Nucleus accumbens (tissue), 56 donors: Measurements from ENCODE around the gene CELSR3.

ENCODE experiments used
- DNase-seq, 56 donors: peaks; one replicate each; lab custom pipeline; 2025; lab: John Stamatoyannopoulos, UW

The CELSR3 gene, protein sequence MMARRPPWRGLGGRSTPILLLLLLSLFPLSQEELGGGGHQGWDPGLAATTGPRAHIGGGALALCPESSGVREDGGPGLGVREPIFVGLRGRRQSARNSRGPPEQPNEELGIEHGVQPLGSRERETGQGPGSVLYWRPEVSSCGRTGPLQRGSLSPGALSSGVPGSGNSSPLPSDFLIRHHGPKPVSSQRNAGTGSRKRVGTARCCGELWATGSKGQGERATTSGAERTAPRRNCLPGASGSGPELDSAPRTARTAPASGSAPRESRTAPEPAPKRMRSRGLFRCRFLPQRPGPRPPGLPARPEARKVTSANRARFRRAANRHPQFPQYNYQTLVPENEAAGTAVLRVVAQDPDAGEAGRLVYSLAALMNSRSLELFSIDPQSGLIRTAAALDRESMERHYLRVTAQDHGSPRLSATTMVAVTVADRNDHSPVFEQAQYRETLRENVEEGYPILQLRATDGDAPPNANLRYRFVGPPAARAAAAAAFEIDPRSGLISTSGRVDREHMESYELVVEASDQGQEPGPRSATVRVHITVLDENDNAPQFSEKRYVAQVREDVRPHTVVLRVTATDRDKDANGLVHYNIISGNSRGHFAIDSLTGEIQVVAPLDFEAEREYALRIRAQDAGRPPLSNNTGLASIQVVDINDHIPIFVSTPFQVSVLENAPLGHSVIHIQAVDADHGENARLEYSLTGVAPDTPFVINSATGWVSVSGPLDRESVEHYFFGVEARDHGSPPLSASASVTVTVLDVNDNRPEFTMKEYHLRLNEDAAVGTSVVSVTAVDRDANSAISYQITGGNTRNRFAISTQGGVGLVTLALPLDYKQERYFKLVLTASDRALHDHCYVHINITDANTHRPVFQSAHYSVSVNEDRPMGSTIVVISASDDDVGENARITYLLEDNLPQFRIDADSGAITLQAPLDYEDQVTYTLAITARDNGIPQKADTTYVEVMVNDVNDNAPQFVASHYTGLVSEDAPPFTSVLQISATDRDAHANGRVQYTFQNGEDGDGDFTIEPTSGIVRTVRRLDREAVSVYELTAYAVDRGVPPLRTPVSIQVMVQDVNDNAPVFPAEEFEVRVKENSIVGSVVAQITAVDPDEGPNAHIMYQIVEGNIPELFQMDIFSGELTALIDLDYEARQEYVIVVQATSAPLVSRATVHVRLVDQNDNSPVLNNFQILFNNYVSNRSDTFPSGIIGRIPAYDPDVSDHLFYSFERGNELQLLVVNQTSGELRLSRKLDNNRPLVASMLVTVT (N-terminal part only)

DNA sequence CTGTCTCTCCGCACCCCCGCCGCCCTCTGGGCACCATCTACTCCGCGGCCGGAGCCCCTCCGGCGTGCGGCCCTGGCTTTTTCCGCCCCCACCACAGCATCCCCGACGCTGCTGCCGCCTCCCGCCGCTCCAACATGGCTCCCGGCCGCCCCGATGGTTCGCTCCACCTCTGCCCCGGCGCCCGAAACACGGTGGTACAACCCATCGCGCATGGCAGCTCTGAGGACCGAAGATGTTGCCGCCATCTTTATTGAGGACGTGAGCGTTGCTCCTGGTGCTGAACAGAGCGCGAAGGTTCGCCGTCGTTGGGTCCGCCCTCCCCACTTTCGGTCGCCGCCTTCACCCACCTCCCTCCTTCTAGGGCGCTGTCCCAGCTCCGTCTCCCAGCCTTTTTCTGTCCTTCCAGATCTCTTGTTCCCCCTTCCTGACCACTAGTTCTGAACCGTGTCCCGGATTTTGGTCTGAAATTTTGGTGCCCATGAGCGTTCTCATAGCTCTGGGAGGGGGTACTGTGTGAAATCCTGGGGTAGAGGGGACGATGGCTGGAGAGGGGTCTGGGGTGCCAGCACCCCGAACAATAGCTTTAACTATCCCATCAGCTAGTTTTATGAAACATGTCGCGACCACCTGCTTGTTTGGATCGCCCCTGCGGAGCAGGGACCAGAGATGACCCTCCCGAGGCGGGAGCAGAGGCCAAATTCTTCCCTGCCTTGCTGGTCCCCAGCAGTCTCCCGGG lies at the start of gene CELSR3:
CELSR3 (minus strand) TSS at position 134 of the 736 bp plus-strand sequence. CDS start 252 bp downstream, outside the sequence.
- peak in 55 of 56 donors; percentile 8 to 93 (median 75) for DNase-seq

DNA sequence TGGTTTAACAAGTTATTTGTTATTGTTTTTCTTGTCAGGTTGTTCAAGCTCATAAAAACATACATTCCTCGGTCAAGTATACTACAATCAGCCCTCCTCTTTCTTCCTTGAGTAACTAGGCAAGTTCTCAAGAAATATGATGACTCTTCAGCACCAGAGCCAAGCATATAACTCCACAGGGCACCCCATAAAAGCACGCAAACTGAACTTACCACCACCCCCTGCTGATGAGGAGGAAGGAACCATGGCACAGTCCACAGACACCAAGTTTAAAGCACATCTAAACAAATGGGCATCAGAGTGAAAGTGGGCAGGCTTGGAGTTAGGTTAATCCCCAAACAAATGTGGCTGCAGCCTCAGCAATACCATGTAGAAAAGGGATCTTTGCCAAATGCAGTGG lies 49.0 kb upstream of the CELSR3 start:
- DNase-seq, result no peak

DNA sequence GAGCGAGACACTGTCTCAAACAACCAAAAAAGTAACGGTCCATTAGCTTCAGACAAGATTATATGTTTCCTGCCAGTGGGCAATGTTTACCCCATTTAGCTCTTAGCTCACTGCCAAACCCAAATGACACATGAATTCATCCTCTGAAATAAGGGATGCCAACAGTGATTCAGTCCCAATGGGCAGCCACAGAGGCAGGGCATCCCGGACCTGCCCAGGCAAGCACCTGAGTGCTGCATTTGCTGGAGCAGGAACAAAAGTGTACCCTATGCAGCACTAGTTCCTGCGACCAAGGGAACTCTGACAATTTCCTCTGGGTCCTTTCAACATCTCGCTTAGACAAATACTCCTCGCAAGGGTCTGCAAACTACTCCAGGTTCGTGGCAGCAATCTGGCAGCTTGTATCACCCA lies 46.4 kb upstream of the CELSR3 start:
- DNase-seq, result no peak

DNA sequence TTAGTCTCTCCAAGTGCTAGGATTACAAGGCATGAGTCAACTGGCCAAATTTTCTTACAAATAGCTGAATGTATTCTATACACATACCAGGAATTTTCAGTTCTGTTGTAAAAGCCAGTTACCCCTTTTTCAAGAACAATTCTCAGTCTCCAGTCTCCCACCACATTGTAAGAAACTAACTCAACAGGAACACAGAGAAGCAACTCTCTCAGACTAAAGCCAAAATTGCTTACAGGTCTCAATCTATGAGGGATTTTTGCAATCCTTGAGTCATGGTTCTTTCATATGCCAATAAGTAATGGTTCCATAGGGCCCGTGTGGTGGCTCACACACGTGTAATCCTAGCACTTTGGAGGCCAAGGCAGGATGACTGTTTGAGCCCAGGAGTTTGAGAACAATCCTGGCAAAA lies 45.8 kb upstream of the CELSR3 start:
- DNase-seq, result no peak

DNA sequence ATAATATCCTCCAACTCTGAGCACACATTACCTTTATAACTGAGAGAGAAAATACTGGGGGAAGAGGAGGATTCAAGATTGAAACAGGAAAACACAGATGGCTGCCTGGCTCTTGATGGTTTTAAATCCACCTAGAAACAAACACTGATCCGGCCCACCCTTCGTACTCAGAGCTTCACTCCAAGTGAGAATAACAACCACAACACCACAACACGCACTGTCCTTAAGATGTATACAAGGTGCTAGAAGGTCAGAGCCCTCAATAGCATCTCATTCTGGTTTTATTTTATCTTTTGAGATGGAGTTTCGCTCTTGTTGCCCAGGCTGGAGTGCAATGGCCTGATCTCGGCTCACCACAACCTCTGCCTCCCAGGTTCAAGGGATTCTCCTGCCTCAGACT lies 44.5 kb upstream of the CELSR3 start:
- DNase-seq, result no peak

DNA sequence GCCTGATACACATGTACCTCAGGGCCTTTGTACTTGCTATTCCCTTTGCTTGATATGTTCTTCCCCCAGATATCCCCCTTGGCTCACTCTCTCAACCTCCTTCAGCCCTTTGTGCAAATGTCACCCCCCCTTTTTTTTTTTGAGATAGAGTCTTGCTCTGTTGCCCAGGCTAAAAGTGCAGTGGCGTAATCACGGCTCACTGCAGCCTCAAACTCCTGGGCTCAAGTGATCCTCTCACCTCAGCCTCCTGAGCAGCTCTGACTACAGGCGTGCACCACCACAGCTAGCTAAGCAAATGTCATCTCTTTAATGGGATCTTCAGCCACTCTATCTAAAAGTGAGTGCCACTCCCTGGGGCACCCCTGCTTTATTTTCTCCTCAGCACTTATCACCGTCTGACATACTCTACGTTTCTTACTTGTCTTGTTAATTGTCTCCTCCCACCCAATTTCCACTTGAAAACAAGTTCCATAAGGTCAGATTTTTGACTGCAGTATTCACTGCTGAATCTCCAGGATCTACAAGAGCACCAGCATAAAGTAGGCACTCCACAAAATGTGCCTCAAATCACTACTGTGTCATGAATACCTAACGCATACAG lies 39.7 kb upstream of the CELSR3 start:
- no peak for DNase-seq

DNA sequence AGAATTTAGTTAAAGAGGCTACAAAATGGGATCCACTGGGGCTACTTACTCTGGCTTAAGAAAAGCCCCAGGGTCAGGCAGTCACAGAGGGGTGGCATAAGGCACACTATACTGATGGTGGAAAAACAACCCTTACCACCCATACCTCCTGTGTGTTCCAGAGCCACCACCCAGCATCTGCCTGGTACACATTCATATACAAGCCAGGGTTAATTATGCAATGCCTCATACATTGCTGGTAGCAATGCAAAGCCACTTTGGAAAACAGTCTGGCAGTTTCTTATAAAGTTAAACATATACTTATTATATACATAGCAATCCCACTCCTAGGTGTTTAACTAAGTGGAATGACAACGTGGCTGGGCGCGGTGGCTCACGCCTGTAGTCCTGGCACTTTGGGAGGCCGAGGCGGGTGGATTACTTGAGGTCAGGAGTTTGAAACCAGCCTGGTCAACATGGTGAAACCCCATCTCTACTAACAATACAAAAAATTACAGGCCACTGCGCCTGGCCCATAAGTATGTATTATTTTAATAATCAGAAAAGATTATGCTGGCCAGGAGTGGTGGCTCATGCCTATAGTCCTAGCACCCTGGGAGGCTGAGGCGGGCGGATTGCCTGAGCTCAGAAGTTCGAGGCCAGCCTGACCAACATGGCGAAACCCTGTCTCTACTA lies 38.2 kb upstream of the CELSR3 start:
- no peak for DNase-seq

DNA sequence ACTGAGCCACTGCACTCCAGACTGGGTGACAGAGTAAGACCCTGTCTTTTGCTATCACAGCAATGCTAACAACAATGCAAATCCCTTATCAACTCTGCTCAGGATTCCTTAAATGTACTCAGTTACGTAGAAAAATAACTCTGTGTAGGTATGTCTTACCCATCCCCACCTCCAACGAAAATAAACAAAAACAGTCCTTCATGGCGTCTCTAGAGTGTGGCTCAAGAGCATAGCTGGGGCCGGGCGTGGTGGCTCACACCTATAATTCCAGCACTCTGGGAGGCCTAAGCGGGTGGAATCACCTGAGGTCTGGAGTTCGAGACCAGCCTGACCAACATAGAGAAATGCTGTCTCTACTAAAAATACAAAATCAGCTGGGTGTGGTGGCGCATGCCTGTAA lies 36.2 kb upstream of the CELSR3 start:
- DNase-seq, result no peak

DNA sequence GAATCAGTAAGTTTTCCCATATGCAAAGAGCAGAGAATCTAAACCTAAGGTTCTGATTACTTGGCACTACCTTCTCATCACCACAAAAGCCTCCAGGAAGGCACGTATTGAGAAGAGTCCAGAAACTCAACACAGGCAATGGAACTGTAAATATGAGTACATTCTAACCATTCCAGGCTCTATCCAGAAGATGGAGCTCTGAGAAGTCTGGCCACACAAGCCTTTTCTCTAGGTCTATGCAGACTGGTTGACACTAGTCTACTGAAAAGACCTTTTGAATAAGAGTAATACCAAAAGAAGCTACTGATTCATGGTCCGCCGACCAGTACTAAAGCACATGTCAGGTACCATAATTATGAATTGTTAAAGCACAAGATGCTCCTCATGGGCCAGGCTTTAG lies 35.3 kb upstream of the CELSR3 start:
- DNase-seq, result no peak

DNA sequence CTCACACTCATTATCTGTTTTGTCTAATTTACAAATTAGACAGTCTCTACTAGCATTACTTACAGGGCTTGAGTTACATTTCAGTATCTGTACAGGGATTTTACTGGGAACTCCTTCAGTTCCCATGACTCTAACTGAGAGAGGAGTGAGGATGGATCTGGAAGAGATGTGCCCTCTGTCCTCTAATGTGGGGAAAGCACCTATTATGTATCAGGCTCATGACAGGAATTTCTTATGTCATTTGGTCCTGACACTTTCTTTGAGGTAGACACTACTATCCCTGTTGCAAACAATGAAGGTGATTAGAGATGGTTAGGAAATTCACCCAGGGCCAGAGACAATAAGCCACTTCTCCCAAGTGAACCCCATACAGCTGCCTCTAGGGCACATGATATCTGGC lies 33.9 kb upstream of the CELSR3 start:
- DNase-seq, result no peak

DNA sequence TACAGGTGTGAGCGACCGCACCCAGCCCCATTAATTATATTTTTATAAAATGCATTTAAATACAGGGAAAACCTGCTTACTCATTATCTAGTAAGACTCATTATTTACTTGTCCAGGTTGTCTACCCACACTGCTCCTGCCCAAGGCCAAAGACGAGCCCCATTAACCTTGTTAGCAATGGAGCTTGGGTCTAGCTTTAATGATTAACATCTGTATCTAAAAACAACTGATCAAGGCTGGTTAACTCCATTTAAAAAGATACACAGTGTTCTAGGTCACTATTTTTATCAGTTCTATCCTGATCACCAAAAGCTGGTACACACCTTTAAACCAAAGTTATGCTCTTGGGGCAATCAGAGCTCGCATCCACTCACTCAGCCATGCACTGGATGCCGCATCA lies 33.5 kb upstream of the CELSR3 start:
- no peak for DNase-seq

DNA sequence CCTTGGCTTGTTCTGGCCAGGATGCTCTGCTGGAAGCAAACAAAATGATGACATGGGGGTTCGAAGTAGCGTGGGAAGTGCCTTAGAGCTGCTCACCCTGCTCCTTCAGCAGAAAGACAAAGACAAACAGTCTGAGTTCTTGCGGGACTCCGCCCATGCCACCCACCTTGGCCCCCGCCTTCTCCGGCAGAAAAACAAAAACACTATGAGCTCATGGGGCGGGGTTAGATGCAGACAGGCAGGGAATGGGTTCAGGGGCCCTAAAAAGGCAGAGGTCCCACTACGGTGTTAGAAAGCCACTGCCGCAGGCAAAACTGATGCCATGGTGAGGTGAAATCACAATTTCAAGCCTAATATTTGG lies 32.7 kb upstream of the CELSR3 start:
- peak in 36 of 56 donors; percentile 10 to 84 (median 46) for DNase-seq

DNA sequence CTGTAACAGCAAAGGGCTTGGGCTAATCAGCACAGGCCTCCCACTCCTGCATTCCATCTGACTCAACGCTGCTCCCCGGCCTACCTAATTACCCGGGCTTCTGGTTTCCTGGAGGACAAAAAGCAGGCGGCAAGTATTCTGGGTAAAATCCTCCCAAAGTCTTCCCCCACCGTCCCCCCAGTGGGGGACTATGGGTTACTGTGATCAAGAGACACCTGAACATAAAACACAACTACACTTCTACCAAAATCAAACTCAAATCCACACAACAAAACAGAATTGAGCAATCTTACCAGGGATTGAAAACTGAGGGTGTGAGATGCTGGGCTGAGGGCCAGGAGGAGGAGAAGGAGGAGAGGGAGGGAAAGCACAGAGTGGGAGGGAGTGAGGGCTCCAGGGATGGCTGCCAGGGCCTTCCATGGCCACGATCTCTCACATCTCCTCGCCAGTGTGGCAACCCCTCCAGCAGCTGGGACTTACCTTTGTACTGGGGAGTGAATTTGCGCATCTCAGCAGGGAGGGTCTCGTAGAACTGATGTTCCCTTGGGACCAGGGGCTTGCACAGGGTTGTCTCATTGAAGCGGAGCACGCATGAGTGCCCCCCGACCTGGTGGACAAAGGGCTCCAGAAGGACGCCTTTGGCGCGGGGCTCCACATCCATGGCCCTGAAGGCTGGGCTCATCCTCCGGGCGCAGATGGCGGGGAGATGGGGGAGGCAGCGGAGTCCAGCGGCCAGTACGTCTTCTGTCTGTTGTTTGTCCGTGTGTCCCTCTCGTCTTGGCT lies 32.1 kb upstream of the CELSR3 start:
- DNase-seq, result peak in 51 of 56 donors; percentile 14 to 81 (median 60)

DNA sequence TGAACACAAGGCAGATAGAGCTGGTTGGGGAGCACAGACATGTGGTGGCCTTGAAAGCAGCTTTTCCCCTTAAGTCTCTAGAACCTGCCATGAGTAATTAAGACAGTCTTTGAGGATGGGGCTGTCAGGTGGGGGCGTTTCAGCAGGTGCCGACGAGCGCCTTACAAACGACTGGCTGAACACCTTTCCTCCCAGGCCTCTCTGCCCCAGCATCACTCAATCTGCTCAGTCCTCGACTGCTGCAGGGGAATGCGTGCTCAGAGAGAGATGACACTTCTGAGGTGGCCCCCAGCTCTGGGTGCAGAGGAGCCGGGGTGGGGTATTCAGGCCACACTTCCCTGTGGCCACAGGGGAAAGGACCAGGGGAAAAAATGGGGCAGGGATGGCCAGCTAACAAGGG lies 31.1 kb upstream of the CELSR3 start:
- peak in 1 of 56 donors; percentile 11 for DNase-seq

DNA sequence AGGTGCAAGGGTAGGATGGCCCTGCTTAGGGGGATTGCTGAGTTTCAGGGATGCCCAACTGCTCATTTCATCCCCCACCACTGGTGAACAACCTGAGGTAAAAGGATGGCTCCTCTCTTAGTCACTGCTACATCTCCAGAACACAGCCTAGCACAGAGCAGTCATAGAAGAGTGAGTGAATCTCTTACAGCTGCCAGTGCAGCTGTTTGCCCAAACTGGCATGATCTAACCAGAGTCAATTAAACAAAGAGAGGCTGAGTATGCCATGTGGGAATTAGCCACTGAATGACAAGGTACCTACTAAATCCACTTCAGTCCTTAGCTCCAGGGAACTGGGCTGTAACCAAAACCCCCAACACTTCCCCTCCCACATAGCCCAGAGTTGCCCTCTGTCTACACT lies 29.9 kb upstream of the CELSR3 start:
- DNase-seq, result peak in 7 of 56 donors; percentile 5 to 60 (median 20)

DNA sequence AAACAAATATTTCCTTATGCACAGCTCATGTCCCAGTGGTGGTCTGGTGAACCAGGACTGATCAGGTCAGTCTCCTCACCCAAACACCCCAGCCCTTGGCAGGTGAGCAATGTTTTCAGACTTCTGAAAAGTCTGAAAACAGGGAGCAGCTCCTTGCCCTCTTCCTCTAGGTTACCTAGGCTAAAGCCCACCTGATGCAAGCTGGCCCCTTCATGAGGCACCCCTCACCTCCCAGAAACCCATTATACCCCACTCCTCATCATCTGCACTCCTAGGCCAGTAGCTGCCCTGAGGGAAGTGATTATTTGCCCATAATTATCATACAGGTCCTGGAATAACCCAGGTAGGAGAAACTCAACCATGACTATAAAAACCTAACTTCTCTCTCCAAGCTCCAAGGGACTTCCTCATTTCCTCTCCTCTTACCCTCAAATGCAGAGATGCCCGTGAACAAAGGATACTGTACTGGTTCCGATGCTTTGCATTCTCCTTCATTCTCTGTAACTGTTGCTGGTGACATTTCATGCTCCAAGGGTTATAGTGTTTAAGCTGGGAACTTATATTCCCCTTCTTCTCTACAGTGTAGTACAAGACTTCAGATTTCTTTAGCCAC lies 28.3 kb upstream of the CELSR3 start:
- no peak for DNase-seq

DNA sequence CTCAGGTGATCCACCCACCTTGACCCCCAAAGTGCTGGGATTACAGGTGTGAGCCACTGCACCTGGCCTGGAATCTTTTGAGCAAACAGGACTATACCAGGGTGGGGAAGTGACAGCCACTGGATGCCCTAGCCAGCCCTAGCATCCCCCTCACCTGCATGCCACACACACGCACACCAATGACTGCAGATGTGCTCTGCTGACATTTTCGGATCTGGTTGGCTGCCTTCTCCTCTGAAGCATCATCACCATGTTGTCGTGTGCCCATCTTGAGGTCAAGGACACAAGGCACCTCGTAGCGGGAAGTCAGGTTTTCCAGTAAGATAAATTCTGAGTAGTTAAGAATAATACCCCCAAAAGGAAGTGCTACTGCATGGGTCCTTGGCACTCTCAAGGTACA lies 26.7 kb upstream of the CELSR3 start:
- DNase-seq, result no peak

DNA sequence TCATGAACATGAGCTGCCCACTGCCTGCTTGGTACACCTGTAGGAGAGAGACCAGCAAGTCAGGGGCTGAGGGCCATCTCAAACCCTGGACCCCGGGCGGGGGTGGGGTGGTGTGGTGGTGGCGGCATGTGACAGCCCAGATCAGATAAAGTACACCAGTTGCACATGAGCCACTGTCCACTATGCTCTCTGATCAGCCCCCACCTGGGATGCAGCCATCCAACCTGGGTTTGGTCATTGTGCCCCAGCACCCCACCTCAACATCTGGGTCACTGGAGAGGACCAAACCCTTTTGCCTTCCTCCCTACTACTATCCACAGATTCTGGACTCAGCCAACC lies 26.0 kb upstream of the CELSR3 start:
- no peak for DNase-seq
